ENCODE data around the gene KIF5B.
"Not testable (repeated sequence)": the region's sequence is repeated elsewhere in the genome, so short reads cannot be mapped to it uniquely, and the experiment has no call there.

Gene KIF5B

DNA sequence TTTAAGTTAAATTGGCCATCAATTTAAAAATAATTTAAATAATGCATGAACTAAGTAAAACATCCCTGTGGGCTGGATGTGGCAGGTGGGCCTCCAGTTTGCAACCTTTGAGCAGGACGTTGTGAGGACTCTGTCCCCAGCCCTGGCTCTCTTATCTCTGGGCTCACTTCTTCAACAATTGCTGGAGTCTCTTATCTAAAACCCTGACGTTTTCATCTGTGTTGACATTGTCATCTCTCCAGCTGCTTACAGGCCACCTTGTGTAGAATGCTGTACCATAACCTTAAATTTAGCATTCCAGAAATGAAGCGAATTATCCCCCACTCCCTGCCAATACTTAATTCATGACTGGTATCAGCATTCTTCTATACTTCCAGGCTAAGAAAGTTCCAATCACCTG, 3.2 kb upstream of the KIF5B start:
- DNase-seq: no peak

DNA sequence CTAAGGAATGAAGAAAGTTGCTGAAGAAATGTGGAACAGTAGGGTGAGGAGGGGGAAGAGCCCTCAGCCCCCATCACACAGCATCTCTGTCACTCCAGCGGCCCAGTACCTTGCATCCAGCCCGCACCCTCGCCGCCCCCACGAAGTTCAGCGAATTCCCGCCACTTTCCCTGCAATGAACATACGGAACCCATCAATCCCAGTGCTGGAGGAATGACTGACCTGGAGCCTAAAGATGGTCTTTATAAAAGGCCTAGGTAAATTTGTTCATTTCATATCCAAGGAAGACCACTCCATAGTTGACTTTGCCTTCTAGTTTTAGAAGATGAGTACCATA, 779 bp upstream of the KIF5B start:
- no peak for DNase-seq

DNA sequence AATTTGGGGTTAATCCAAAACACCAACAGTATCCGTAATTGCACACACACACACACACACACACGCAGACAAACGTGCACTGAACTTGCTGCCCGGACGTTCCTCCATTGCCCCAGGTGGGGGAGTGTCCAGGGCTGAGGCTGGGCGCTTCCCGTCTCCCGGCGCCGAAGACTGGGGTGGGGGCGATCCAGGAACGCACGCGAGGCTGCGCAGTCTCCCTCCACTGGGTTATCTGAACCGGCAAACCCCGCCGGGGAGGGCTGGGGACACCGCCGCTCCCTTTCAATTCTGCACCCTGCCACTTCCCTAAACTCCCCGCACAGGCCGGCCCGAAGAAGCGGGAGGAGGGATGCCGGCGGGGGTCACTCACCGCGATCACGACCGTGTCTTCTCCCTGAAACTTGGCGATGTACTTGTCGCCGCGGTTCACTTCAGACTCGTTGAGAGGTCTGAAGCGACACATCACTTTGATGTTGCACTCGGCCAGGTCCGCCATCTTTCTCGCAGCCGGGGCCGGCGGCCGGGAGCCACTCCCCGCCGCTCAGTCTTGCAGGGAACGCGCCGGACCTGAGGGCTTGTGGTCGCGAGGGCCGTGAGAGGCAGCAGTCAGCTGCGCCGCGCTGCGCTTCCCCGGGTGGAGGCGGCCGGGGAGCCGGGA, 618 bp downstream of the KIF5B start:
- peak; percentile 75 for DNase-seq

DNA sequence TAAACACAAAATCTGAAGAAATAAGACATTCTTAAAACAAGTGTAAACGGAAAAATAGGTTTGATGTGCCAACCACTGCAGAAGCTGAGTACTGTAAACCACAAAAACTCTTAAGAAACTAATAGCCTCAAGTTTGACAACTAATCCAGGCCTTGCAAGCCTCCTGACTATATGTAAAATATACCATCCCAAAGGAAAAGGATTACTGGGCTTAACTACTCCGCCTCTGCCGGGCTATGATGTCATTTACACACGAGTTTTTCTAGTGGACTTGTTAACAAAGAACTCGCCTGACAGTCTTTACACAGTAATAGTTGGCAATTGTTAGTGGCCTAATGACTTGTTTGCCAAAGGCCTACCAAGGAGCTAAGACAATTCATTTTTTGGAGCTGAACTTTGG, 2.1 kb downstream of the KIF5B start:
- DNase-seq: no peak

DNA sequence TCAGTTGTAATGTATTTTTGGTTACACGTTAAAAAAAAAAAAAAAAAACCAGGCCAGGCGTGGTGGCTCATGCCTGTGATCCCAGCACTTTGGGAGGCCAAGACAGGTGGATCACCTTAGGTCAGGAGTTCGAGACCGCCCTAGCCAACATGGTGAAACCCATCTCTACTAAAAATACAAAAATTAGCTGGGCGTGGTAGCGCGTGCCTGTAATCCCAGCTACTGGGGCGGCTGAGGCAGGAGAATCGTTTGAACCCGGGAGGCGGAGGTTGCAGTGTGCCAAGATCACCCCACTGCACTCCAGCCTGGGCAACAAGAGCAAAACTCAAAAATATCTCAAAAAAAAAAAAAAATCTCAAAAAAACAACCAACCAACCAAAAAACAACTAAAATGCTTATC, 2.8 kb downstream of the KIF5B start:
- not testable (repeated sequence) for DNase-seq

DNA sequence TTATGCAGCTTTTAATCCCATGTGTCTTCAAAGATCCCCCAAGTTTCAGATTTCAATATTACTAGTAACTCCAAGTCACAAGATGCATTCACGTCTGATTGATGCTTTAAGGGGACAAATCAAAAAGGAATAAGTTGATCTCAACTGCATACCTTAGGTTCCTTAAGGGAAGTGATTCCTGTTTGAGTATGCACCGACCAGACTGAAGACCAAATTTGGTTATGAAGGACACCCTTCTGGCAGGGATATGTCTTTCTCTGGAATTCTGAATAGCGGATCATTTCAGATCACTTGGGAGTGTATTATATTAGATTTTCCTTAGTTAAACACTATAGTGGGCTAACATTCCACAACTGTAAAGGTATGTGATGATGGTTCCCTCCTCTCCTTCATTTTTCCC, 4.3 kb downstream of the KIF5B start:
- no peak for DNase-seq

DNA sequence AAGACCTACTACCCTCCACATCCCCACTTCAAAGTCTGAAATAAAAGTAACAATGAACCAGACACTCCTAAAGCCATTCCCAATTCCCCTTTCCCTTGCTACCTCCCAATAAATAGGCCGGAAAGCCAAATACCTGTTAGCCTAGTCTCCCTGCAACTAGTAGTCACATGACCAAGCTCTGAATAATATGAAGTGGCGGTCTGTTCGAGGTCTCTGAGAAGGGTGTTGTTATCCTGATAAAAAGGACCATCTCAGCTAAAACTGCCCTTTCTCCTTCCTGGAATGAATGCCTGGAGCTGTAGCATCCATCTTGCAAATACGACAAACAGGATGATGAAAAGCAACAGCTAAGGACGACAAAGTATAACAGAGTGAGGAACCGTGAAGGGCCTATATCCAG, 6.0 kb downstream of the KIF5B start:
- no peak for DNase-seq

GRCh38 chr10:32049113-32049512, 7.1 kb downstream of the KIF5B start:
- DNase-seq: no peak

GRCh38 chr10:32048282-32048681, 7.9 kb downstream of the KIF5B start:
- DNase-seq: no peak

DNA sequence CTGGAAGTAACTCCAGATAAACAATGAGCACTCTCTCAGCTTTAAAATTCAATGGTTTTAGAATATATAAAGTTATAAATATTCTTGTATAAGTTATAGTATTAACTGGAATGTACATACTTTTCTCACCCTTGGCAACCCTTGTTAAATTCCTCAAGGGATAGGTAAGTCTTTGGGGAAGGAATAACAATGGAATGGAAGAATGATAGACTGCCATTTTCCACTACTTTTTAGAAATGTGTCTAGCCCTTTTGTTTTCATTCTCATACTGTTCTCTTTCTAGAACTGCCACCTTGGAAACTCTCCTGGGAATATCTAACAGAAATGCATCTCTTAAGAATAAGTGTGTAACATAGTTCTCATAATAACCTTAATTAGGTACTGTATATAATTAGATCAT, 8.3 kb downstream of the KIF5B start:
- no peak for DNase-seq

GRCh38 chr10:32046151-32046550, 10.1 kb downstream of the KIF5B start:
- DNase-seq: no peak

GRCh38 chr10:32042730-32043129, 13.5 kb downstream of the KIF5B start:
- not testable (repeated sequence) for DNase-seq

DNA sequence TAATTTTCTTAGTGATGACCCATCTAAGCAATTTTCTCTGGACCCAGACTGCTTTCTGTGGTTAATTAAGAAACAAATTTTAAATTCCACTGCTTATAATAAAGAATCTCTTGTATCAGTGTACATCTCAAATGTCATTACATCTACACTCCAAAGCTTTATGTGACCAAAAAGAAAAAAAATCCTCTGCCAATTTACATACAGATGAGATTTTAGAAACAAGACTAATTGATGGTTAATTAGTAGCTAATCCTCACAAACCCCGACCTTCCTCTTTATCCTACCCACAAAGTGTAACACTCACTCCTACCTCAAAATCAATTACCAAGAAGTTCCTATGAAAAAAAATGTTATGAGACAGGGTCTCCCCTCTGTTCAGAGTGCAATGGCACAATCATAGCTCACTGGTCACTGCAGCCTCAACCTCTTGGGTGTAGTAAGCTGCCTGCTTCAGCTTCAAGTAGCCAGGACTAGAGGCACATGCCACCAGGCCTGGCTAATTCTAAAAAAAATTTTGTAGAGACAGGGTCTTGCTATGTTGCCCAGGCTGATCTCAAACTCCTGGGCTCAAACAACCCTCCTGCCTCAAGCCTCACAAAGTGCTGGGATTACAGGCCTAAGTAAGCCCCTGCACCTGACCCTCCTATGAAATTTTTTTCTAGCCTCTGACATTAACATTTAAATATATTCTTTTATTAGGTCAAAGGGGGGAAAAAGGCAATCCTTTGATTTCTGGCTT, 14.8 kb downstream of the KIF5B start:
- no peak for DNase-seq

GRCh38 chr10:32039734-32040133, 16.5 kb downstream of the KIF5B start:
- DNase-seq: no peak

DNA sequence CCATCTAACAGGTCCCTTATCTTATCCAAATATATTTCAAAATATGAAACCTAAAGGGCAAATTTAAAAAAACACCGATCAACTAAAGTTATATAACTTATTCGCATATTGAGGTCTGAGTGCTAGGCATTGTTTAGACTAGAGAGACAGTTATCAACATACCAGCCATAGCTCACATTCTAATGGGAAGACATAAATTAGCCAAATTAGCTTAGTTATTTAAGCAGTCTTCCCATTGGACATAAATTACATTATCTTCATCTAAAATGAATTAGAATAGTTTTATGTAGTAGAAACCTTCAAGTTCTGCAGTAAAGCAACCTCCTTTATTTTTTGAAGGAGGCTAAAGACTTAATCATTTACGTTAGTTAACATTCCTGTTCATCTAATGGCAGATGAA, 17.4 kb downstream of the KIF5B start:
- no peak for DNase-seq

DNA sequence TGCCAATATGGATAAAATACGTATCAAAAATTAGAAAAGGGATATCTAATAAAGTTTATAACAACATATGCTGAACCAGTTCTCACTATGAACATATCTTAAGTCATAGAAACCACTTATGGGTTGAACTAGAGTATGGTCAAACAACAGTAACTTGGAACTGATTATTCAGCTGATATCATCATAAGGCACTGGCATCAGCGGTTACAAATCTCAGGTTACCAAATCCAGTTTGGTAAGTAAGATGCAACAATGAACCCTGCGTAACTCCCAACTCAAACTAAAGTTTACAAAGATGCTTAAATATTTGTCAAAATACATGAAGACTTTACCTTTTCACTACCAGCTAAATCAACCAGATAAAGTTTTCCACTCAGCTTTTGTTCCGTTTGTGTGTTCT, 19.3 kb downstream of the KIF5B start:
- DNase-seq: no peak

DNA sequence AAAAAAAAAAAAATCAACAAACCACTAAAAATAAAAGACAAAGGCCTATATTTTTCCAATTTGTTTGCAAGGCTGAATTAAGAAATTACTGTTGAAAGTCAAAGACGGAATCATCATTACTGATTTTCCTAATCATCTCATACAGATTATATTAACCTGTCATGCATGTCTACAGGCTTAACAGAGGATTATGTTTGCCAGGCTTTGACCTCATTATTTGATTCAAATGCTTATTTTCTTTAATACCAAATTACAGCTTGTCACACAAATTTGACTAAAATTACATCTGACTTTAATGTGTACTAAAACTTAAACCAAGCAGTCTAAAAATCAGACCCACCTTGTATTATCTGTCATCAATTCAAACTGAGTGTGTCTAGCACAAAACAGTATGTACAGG, 21.2 kb downstream of the KIF5B start:
- DNase-seq: no peak

DNA sequence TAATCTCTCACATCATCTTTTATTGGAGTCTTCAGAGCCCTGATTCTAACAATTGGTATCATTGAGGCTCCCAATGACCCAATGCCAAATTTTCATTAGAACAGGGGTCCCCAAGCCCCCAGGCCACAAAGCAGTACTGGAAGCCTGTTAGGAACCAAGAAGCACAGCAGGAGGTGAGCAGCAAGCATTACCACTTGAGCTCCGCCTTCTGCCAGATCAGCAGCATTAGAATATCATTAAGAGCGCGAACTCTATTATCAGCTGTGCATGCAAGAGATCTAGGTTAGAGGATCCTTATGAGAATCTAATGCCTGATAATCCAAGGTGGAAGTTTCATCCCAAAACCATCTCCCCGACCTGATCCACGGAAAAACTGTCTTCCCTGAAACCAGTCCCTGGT, 23.1 kb downstream of the KIF5B start:
- no peak for DNase-seq

GRCh38 chr10:32031920-32032319, 24.3 kb downstream of the KIF5B start:
- no peak for DNase-seq

GRCh38 chr10:32031424-32031823, 24.8 kb downstream of the KIF5B start:
- DNase-seq: no peak

DNA sequence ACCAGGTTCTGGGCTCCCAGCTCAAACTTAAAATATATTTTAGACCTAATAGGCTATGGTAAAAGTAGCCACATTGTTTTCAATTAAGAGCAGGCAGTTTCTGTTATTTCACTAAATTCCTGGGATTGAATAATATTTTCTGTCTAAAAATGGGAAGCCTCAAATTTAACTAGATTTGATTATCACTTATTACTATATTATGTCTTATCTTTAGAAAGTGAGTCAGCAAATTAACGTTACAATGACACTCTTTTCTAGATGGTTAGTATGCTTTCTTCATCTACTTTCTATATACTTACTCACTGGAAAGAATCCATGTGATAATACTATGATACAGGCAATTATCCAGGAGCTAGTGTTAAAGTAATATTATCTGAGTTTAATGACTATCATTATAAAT, 27.5 kb downstream of the KIF5B start:
- DNase-seq: no peak

- DNase-seq: no peak
Measured at GRCh38 chr10:32023264-32023663, 33.0 kb downstream of the KIF5B start.

DNA sequence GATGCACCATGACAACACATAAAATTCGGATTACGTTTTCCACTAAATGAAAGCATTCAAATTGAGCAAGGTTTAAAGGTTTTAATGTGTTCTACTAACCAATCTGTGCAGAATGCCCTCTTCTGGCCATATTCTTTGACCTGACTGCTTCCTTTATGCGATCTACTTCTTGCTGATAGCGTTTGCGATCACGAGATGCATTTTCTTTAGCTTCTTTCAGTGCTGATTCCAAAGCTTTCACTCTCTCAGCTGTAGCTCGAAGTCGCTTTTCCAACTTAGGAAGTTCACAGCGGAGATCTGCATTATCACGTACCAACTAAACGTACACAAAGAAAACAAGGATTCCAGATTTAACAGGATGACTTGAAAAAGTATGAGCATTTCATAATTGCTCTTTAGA, 39.2 kb downstream of the KIF5B start:
- DNase-seq: no peak

GRCh38 chr10:32015386-32015785, 40.8 kb downstream of the KIF5B start:
- DNase-seq: no peak

- DNase-seq: no peak
Measured at GRCh38 chr10:32007026-32007425, 49.2 kb downstream of the KIF5B start.

All from central memory CD4-positive, alpha-beta T cell (primary cell).